ENCODE measurements around the gene PIP4K2A.

PIP4K2A gene

GRCh38 chr10:22609251-22609650 is 105.1 kb downstream of the PIP4K2A start:
- no peak overlapping the region for H3K4me3 ChIP-seq (ENCODE audit: low read length)
- H3K9me3 ChIP-seq (ENCODE audit: insufficient read depth, low read depth, low read length): peaks cover 3% of the 10 kb centered on the region; the same call in 1 of the 2 replicates
- H3K4me1 ChIP-seq (ENCODE audit: insufficient read depth, low read length): peaks cover 31% of the 10 kb centered on the region
- H3K9ac ChIP-seq (ENCODE audit: low read depth, low read length): no peak overlapping the region
- WGBS: 100% methylated on average over 1 of the region's 2 CpGs
- peaks cover 13% of the 10 kb centered on the region for H3K36me3 ChIP-seq (ENCODE audit: insufficient read depth, low read length)
- H3K27ac ChIP-seq (ENCODE audit: low read depth, low read length): no peak overlapping the region
- no peaks in the 10 kb centered on the region for H3K27me3 ChIP-seq (ENCODE audit: insufficient read depth, low read length)

- WGBS: 63% methylated on average over 3 of the region's 3 CpGs
- Histone ChIP-seq H3K9ac (ENCODE audit: low read depth, low read length) (no peak overlapping the region), H3K4me1 (ENCODE audit: insufficient read depth, low read length) (peaks cover 25% of the 10 kb centered on the region), H3K27ac (ENCODE audit: low read depth, low read length) (no peak overlapping the region), H3K9me3 (ENCODE audit: insufficient read depth, low read depth, low read length) (peaks cover 3% of the 10 kb centered on the region; the same call in 1 of the 2 replicates), H3K27me3 (ENCODE audit: insufficient read depth, low read length) (no peaks in the 10 kb centered on the region), H3K4me3 (ENCODE audit: low read length) (no peak overlapping the region), H3K36me3 (ENCODE audit: insufficient read depth, low read length) (peaks cover 13% of the 10 kb centered on the region)
Measured at GRCh38 chr10:22607261-22607660, 107.1 kb downstream of the PIP4K2A start.

DNA sequence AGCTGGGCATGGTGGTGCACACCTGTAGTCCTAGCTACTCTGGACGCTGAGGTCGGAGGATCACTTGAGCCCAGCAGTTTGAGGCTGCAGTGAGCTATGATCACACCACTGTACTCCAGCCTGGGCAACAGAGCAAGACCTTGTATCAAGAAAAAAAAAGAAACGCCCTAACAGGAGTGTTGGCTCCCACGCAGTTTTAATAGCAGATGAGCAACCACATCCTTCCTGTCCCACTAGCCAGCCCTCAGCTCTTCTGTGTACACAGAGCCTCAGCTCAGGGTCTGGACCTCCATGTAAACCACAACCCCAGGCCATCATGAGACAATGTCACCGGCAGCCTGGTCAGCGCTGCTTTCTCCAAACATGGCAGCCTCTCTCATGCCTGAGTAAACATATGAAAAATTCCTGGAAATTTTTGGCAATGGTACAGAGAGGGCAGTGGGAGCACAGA is 108.2 kb downstream of the PIP4K2A start:
- Histone ChIP-seq H3K4me3 (ENCODE audit: low read length) (no peak overlapping the region), H3K4me1 (ENCODE audit: insufficient read depth, low read length) (peaks cover 25% of the 10 kb centered on the region), H3K9ac (ENCODE audit: low read depth, low read length) (no peak overlapping the region), H3K36me3 (ENCODE audit: insufficient read depth, low read length) (peaks cover 13% of the 10 kb centered on the region), H3K9me3 (ENCODE audit: insufficient read depth, low read depth, low read length) (peaks cover 3% of the 10 kb centered on the region; the same call in 1 of the 2 replicates), H3K27me3 (ENCODE audit: insufficient read depth, low read length) (no peaks in the 10 kb centered on the region), H3K27ac (ENCODE audit: low read depth, low read length) (no peak overlapping the region)
- 96% methylated on average over 6 of the region's 6 CpGs for WGBS

GRCh38 chr10:22605168-22605567 is 109.2 kb downstream of the PIP4K2A start:
- H3K9me3 ChIP-seq (ENCODE audit: insufficient read depth, low read depth, low read length): no peaks in the 10 kb centered on the region
- peaks cover 9% of the 10 kb centered on the region for H3K36me3 ChIP-seq (ENCODE audit: insufficient read depth, low read length)
- H3K4me3 ChIP-seq (ENCODE audit: low read length): no peak overlapping the region
- no peaks in the 10 kb centered on the region for H3K27me3 ChIP-seq (ENCODE audit: insufficient read depth, low read length)
- peaks cover 20% of the 10 kb centered on the region for H3K4me1 ChIP-seq (ENCODE audit: insufficient read depth, low read length)
- no peak overlapping the region for H3K27ac ChIP-seq (ENCODE audit: low read depth, low read length)
- H3K9ac ChIP-seq (ENCODE audit: low read depth, low read length): no peak overlapping the region
- 71% methylated on average over 4 of the region's 4 CpGs for WGBS

DNA sequence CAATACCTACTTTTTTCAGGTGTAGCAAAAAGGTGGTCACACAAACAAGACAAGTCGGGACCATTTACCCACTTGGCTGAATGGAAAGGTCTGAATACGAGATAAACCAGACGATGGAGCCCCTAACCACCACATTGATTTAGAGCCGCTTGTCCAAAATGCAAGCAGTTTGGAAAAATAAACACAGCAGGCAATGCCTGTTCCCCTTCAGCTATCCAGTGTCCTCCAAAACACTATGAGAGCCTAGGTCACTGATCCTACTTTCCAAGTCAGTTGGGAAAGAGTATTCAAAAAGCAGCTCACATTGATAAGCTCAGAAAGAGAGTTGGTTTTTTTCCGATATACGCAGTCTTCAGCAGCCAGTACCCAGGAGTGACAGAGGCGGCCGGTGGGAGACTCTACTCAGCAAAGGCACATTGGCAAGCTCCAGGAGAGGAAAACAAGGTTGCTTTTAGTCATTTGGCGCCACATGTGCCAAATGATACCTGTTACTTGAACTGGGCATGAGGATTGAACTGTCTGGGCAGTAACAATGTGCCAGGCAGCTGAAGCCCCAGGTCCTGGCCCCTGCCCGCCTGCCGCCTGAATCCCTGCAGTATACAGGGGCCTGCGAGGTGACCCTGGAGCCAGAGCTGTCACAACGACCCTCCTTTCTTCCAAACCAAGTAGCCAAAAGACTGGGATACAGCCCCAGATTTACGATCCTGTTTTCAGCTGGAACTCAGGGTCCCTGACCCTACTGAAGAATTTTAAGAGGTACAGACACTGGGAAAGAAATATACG is 109.8 kb downstream of the PIP4K2A start:
- peaks cover 18% of the 10 kb centered on the region for H3K4me1 ChIP-seq (ENCODE audit: insufficient read depth, low read length)
- no peak overlapping the region for H3K9ac ChIP-seq (ENCODE audit: low read depth, low read length)

GRCh38 chr10:22603581-22603980 is 110.8 kb downstream of the PIP4K2A start:
- peaks cover 18% of the 10 kb centered on the region for H3K4me1 ChIP-seq (ENCODE audit: insufficient read depth, low read length)
- H3K36me3 ChIP-seq (ENCODE audit: insufficient read depth, low read length): 0 out of 2 replicates have a peak, but pooled peaks cover under 1% of the 10 kb centered on the region
- H3K9me3 ChIP-seq (ENCODE audit: insufficient read depth, low read depth, low read length): no peaks in the 10 kb centered on the region
- no peaks in the 10 kb centered on the region for H3K27me3 ChIP-seq (ENCODE audit: insufficient read depth, low read length)
- no peak overlapping the region for H3K4me3 ChIP-seq (ENCODE audit: low read length)
- no peak overlapping the region for H3K27ac ChIP-seq (ENCODE audit: low read depth, low read length)
- WGBS: 94% methylated on average over 3 of the region's 3 CpGs
- H3K9ac ChIP-seq (ENCODE audit: low read depth, low read length): no peak overlapping the region

More for the DNA sequence above, 109.8 kb downstream of the PIP4K2A start:
- Histone ChIP-seq H3K4me3 (ENCODE audit: low read length) (no peak overlapping the region), H3K27ac (ENCODE audit: low read depth, low read length) (no peak overlapping the region), H3K9me3 (ENCODE audit: insufficient read depth, low read depth, low read length) (no peaks in the 10 kb centered on the region), H3K27me3 (ENCODE audit: insufficient read depth, low read length) (no peaks in the 10 kb centered on the region), H3K36me3 (ENCODE audit: insufficient read depth, low read length) (peaks cover 9% of the 10 kb centered on the region)
- 87% methylated on average over 15 of the region's 15 CpGs for WGBS

- peaks cover 18% of the 10 kb centered on the region for H3K4me1 ChIP-seq (ENCODE audit: insufficient read depth, low read length)
- no peaks in the 10 kb centered on the region for H3K27me3 ChIP-seq (ENCODE audit: insufficient read depth, low read length)
- no peaks in the 10 kb centered on the region for H3K36me3 ChIP-seq (ENCODE audit: insufficient read depth, low read length)
- no peaks in the 10 kb centered on the region for H3K9me3 ChIP-seq (ENCODE audit: insufficient read depth, low read depth, low read length)
- H3K4me3 ChIP-seq (ENCODE audit: low read length): no peak overlapping the region
- H3K9ac ChIP-seq (ENCODE audit: low read depth, low read length): no peak overlapping the region
- H3K27ac ChIP-seq (ENCODE audit: low read depth, low read length): no peak overlapping the region
- 96% methylated on average over 5 of the region's 5 CpGs for WGBS
Measured at GRCh38 chr10:22601618-22602017, 112.8 kb downstream of the PIP4K2A start.

GRCh38 chr10:22599636-22600228 is 114.6 kb downstream of the PIP4K2A start:
- H3K9ac ChIP-seq (ENCODE audit: low read depth, low read length): no peak overlapping the region
- H3K4me3 ChIP-seq (ENCODE audit: low read length): no peak overlapping the region
- WGBS: 95% methylated on average over 10 of the region's 11 CpGs
- H3K27me3 ChIP-seq (ENCODE audit: insufficient read depth, low read length): no peaks in the 10 kb centered on the region
- no peaks in the 10 kb centered on the region for H3K9me3 ChIP-seq (ENCODE audit: insufficient read depth, low read depth, low read length)
- H3K27ac ChIP-seq (ENCODE audit: low read depth, low read length): no peak overlapping the region
- H3K4me1 ChIP-seq (ENCODE audit: insufficient read depth, low read length): peaks cover 9% of the 10 kb centered on the region; the same call in 1 of the 2 replicates
- H3K36me3 ChIP-seq (ENCODE audit: insufficient read depth, low read length): no peaks in the 10 kb centered on the region

DNA sequence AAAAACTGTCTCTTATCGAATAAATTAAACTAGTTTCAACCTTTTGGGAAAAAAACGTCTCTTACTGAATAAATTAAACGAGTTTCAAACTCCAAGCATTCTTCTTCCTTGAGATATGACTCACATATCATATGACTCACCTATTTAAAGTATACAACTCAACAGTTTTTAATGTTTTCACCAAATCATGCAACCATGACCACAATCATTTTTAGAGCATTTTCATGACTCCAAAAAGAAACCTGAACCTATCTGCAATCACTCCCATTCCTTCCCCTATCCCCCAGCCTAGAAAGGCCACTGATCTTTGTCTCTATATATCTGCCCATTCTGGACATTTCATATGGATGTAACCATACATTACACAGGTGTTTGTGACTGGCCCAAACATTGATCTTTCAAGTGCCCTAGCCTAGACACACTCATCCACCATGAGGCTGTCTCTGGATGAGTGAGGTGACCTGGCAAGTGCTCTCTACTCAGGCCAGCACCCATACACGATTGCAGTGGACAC is 115.3 kb downstream of the PIP4K2A start:
- Histone ChIP-seq H3K9me3 (ENCODE audit: insufficient read depth, low read depth, low read length) (no peaks in the 10 kb centered on the region), H3K27ac (ENCODE audit: low read depth, low read length) (no peak overlapping the region), H3K27me3 (ENCODE audit: insufficient read depth, low read length) (no peaks in the 10 kb centered on the region), H3K4me1 (ENCODE audit: insufficient read depth, low read length) (peaks cover 4% of the 10 kb centered on the region; the same call in 1 of the 2 replicates), H3K4me3 (ENCODE audit: low read length) (no peak overlapping the region), H3K36me3 (ENCODE audit: insufficient read depth, low read length) (no peaks in the 10 kb centered on the region), H3K9ac (ENCODE audit: low read depth, low read length) (no peak overlapping the region)
- 91% methylated on average over 4 of the region's 4 CpGs for WGBS

DNA sequence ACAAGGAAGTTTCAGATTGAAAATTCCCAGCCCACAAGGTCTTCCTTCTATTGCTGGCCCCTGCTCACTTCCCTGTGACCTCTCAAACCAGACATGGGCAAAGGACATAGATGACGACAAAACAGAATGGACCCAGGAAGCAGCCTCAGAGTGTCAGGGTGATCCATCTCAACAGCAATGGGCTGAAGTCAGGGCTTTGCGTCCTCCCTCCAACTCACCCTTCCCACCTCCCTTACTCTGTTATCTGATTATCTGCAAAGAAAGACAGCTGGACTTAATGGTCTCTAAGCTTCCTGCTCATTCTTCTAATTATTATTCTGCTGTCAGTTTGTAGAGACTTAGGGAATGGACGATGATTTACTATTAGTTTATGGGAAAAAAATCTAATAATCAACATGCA is 115.9 kb downstream of the PIP4K2A start:
- WGBS: 88% methylated on average over 2 of the region's 3 CpGs
- no peak overlapping the region for H3K27ac ChIP-seq (ENCODE audit: low read depth, low read length)
- no peaks in the 10 kb centered on the region for H3K27me3 ChIP-seq (ENCODE audit: insufficient read depth, low read length)
- peaks cover 4% of the 10 kb centered on the region; the same call in 1 of the 2 replicates for H3K4me1 ChIP-seq (ENCODE audit: insufficient read depth, low read length)
- H3K9ac ChIP-seq (ENCODE audit: low read depth, low read length): no peak overlapping the region
- no peaks in the 10 kb centered on the region for H3K36me3 ChIP-seq (ENCODE audit: insufficient read depth, low read length)
- H3K4me3 ChIP-seq (ENCODE audit: low read length): no peak overlapping the region
- H3K9me3 ChIP-seq (ENCODE audit: insufficient read depth, low read depth, low read length): no peaks in the 10 kb centered on the region

- 86% methylated on average over 4 of the region's 5 CpGs for WGBS
- Histone ChIP-seq H3K27ac (ENCODE audit: low read depth, low read length) (no peak overlapping the region), H3K27me3 (ENCODE audit: insufficient read depth, low read length) (no peaks in the 10 kb centered on the region), H3K9me3 (ENCODE audit: insufficient read depth, low read depth, low read length) (no peaks in the 10 kb centered on the region), H3K36me3 (ENCODE audit: insufficient read depth, low read length) (no peaks in the 10 kb centered on the region), H3K4me3 (ENCODE audit: low read length) (no peak overlapping the region), H3K4me1 (ENCODE audit: insufficient read depth, low read length) (no peaks in the 10 kb centered on the region; the same call in 1 of the 2 replicates), H3K9ac (ENCODE audit: low read depth, low read length) (no peak overlapping the region)
Measured at GRCh38 chr10:22597138-22597537, 117.2 kb downstream of the PIP4K2A start.
